HCT116 (cell line): ENCODE measurements around the gene POLA2. TPM values are rescaled to one million over a fixed set of nuclear protein-coding genes. Genes with fewer than 3 reads are reported as not detected.

Experiments used
- ATAC-seq: fragments of 200-7000 bp; cut with Tn5 transposase; 2 replicates; pipeline ENCODE4 v1.9.1; 2020; ENCODE audit warnings: mild to moderate bottlenecking, moderate library complexity
- BruUV-seq: library from RNA; stranded (reverse); fragments of 400-500 nt; replicated peaks from 2 replicates; lab custom pipeline; 2021; lab: Mats Ljungman, UMichigan
- CTCF ChIA-PET: fragments of 300-600 bp; sonication (Branson Sonifier 250); formaldehyde crosslinking; loops from one replicate; lab custom pipeline; 2021; ENCODE audit warnings: antibody characterized with exemption; lab: Charles Lee
- POLR2A ChIA-PET: fragments of 300-600, 350-600 bp; sonication (Branson Sonifier 250); formaldehyde crosslinking; loops from one replicate; lab custom pipeline; 2021; ENCODE audit warnings: antibody characterized with exemption; lab: Charles Lee
- RAD21 ChIA-PET, 2 experiments: fragments of 300-600 bp; sonication (Branson Sonifier 250); formaldehyde crosslinking; loops; one replicate each; lab custom pipeline; 2023; ENCODE audit warnings: low total read pairs in 2 of 2; ENCODE audit not compliant: uncharacterized antibody in 2 of 2, unreplicated experiment in 2 of 2, low non-redundant PET in 1 of 2; lab: Charles Lee
- DNase-seq: peaks from one replicate; pipeline ENCODE4 v3.0.0-alpha.2; 2010; ENCODE audit warnings: low read depth, low spot score
- H2AFZ ChIP-seq: fragments of 200-600 bp; shearing (Covaris generic), sonication (generic); 2 replicates; pipeline ENCODE4 v1.6.1; 2017; ENCODE audit warnings: low read depth, mixed run types, mixed read lengths, antibody characterized with exemption, low read length; ENCODE audit not compliant: poor library complexity, severe bottlenecking
- H3K27ac ChIP-seq: 2 replicates; pipeline ENCODE4 v1.5.1; 2012; ENCODE audit warnings: low read depth, low read length
- H3K27me3 ChIP-seq: fragments of 200-600 bp; sonication (generic); 2 replicates; pipeline ENCODE4 v1.6.1; 2016; ENCODE audit warnings: mixed run types, low read length, mixed read lengths; ENCODE audit not compliant: insufficient read depth
- H3K36me3 ChIP-seq, 2 experiments: fragments of 200-500 bp in 1 of 2; fragments of 200-600 bp in 1 of 2; sonication (Bioruptor generic) in 1 of 2; sonication (generic) in 1 of 2; 2 replicates each; pipeline versions ENCODE4 v1.5.1 to v1.6.1; 2014 to 2016; ENCODE audit warnings: low read length in 2 of 2, inconsistent platforms in 1 of 2, mixed read lengths in 1 of 2, mixed run types in 1 of 2; ENCODE audit not compliant: insufficient read depth in 2 of 2, control insufficient read depth in 1 of 2
- H3K4me1 ChIP-seq, 2 experiments: fragments of 200-600 bp in 1 of 2; sonication (generic) in 1 of 2; 2 replicates each; pipeline versions ENCODE4 v1.5.1 to v1.6.1; 2012 to 2017; ENCODE audit warnings: low read length in 2 of 2, inconsistent platforms in 1 of 2, mild to moderate bottlenecking in 1 of 2, mixed read lengths in 1 of 2, mixed run types in 1 of 2, moderate library complexity in 1 of 2; ENCODE audit not compliant: insufficient read depth in 2 of 2, control insufficient read depth in 1 of 2
- H3K4me2 ChIP-seq: fragments of 200-600 bp; sonication (generic); 2 replicates; pipeline ENCODE4 v1.6.1; 2017; ENCODE audit warnings: mixed run types, low read length, mixed read lengths
- H3K4me3 ChIP-seq, 2 experiments: fragments of 200-600 bp in 1 of 2; sonication (generic) in 1 of 2; replicated peaks in 1 of 2; 2 replicates each; pipeline ENCODE4 v1.5.1; 2011 to 2016; ENCODE audit warnings: low read length in 2 of 2, control low read depth in 1 of 2, low read depth in 1 of 2, mild to moderate bottlenecking in 1 of 2, mixed read lengths in 1 of 2, mixed run types in 1 of 2
- H3K79me2 ChIP-seq: fragments of 200-600 bp; sonication (generic); 2 replicates; pipeline ENCODE4 v1.6.1; 2017; ENCODE audit warnings: mild to moderate bottlenecking, mixed run types, low read length, moderate library complexity, mixed read lengths; ENCODE audit not compliant: insufficient read depth
- H3K9ac ChIP-seq: fragments of 200-600 bp; sonication (generic); 2 replicates; pipeline ENCODE4 v1.6.1; 2016; ENCODE audit warnings: low read length, mixed read lengths
- H3K9me2 ChIP-seq: fragments of 200-600 bp; sonication (generic), shearing (Covaris generic); 2 replicates; pipeline ENCODE4 v1.6.1; 2017; ENCODE audit warnings: mixed run types, mild to moderate bottlenecking, moderate library complexity; ENCODE audit not compliant: insufficient read depth
- H3K9me3 ChIP-seq, 2 experiments: fragments of 200-500 bp in 1 of 2; fragments of 200-600 bp in 1 of 2; sonication (Bioruptor generic) in 1 of 2; sonication (generic) in 1 of 2; 2 replicates each; pipeline ENCODE4 v1.6.1; 2014 to 2017; ENCODE audit warnings: low read length in 2 of 2, mixed read lengths in 2 of 2, inconsistent platforms in 1 of 2, low read depth in 1 of 2, mild to moderate bottlenecking in 1 of 2, mixed run types in 1 of 2, moderate library complexity in 1 of 2; ENCODE audit not compliant: control insufficient read depth in 1 of 2, insufficient read depth in 1 of 2
- H4K20me1 ChIP-seq: fragments of 200-600 bp; sonication (generic), shearing (Covaris generic); 2 replicates; pipeline ENCODE4 v1.6.1; 2017; ENCODE audit warnings: mixed run types, mild to moderate bottlenecking, moderate library complexity; ENCODE audit not compliant: insufficient read depth
- CEBPB ChIP-seq: IDR thresholded peaks from 2 replicates; pipeline ENCODE4 v1.6.1; 2012; ENCODE audit warnings: low read depth
- ELF1 ChIP-seq: IDR thresholded peaks from 2 replicates; pipeline ENCODE4 v1.6.1; 2012; ENCODE audit warnings: low read depth, borderline replicate concordance
- EZH2phosphoT487 ChIP-seq: fragments of 200-600 bp; IDR thresholded peaks from 2 replicates; pipeline ENCODE4 v1.6.1; 2018; ENCODE audit warnings: antibody characterized with exemption, borderline replicate concordance
- FOSL1 ChIP-seq: IDR thresholded peaks from 2 replicates; pipeline ENCODE4 v1.6.1; 2012; ENCODE audit warnings: low read depth
- JUND ChIP-seq: IDR thresholded peaks from 2 replicates; pipeline ENCODE4 v1.6.1; 2012
- MAX ChIP-seq: IDR thresholded peaks from 2 replicates; pipeline ENCODE4 v1.6.1; 2012
- RAD21 ChIP-seq: IDR thresholded peaks from 2 replicates; pipeline ENCODE4 v1.6.1; 2012; ENCODE audit warnings: low read depth, mild to moderate bottlenecking
- SIN3A ChIP-seq: IDR thresholded peaks from 2 replicates; pipeline ENCODE4 v1.6.1; 2012; ENCODE audit warnings: low read depth
- SP1 ChIP-seq: IDR thresholded peaks from 2 replicates; pipeline ENCODE4 v1.6.1; 2012; ENCODE audit warnings: low read depth
- SRF ChIP-seq: IDR thresholded peaks from 2 replicates; pipeline ENCODE4 v1.6.1; 2012; ENCODE audit warnings: low read depth
- ZFX ChIP-seq: fragments of 450-650 bp; IDR thresholded peaks from 2 replicates; pipeline ENCODE4 v1.6.1; 2017
- ZNF274 ChIP-seq: fragments of 200-500 bp; sonication (Bioruptor generic); IDR thresholded peaks from 2 replicates; pipeline ENCODE4 v1.6.1; 2014; ENCODE audit warnings: mild to moderate bottlenecking, low read depth, low read length, inconsistent platforms
- intact Hi-C: fragments of 100-400 bp; cut with micrococcal nuclease; formaldehyde crosslinking; loops from 2 replicates; pipeline ENCODE4 v1.10.0; 2022
- total RNA-seq: library from RNA; stranded (reverse); gene quantifications from one replicate; pipeline ENCODE4 v1.2.1, GENCODE V29; 2021; ENCODE audit not compliant: unreplicated experiment
- TF ChIP-seq, protein P1 (sequence below), 3 experiments: fragments of 200-600 bp in 1 of 3; sonication (generic) in 1 of 3; IDR thresholded peaks in 2 of 3; conservative IDR thresholded peaks in 1 of 3; 2 replicates each; pipeline ENCODE4 v1.5.1; 2012 to 2017; ENCODE audit warnings: low read depth in 2 of 3, low read length in 2 of 3, antibody characterized with exemption in 1 of 3, borderline replicate concordance in 1 of 3, control low read depth in 1 of 3, mild to moderate bottlenecking in 1 of 3, mixed read lengths in 1 of 3, mixed run types in 1 of 3, moderate library complexity in 1 of 3; ENCODE audit not compliant: insufficient read depth in 1 of 3
- TF ChIP-seq, protein P2 (sequence below): IDR thresholded peaks from 2 replicates; pipeline ENCODE4 v1.6.1; 2012; ENCODE audit warnings: low read depth

The POLA2 gene
- total RNA-seq, 1 experiment from 2014 or later: 20.0 TPM

DNA sequence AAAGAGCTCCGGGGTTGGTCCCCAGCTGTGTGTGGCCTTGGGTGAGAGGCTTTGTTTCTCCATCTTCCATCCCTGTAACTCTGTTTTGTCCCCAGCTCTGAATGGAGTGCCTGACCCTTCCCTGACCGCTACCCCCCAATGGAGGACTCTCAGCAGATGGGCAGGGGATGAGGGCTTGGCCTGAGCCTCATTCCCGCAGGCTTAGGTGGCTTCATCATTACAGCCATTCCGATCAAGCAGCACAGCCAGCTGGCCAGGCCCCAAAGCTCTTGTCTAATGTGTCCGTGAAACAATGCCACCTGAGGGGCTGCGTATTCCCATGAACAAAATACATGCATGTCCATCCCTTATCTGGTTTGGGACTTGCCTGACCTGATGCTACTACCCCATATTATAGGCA, 49.0 kb downstream of the POLA2 start:
- BruUV-seq: no TSS peak
- no peak overlapping the region for H3K4me2 ChIP-seq
- no peak for DNase-seq

More for the DNA sequence above, 49.0 kb downstream of the POLA2 start:
- Histone ChIP-seq H2AFZ (no peak overlapping the region), H3K36me3 (no peaks in the 10 kb centered on the region), H3K27ac (no peak overlapping the region), H3K4me3 (no peak overlapping the region), H3K9ac (no peak overlapping the region), H4K20me1 (no peaks in the 10 kb centered on the region), H3K79me2 (peaks cover 9% of the 10 kb centered on the region), H3K9me3 (no peaks in the 10 kb centered on the region), H3K4me1 (peaks cover 10 to 54% of the 10 kb centered on the region in 2 experiments), H3K27me3 (no peaks in the 10 kb centered on the region), H3K9me2 (no peaks in the 10 kb centered on the region)
- ChIA-PET RAD21 (no interaction called here), CTCF (interaction anchor here (0.6 to 1.0 kb wide), 2 partner anchors 19 to 32 kb away, joined by 3 read pairs; no protein-coding TSS in a partner anchor), POLR2A (interaction anchor here (0.6 kb wide), 1 partner anchor 36 kb away, joined by 3 read pairs; no protein-coding TSS in a partner anchor)
- intact Hi-C loops: no loop called here
- ATAC-seq: no peak
- TF ChIP-seq RAD21 (no peak), ZNF274 (no peak), EZH2phosphoT487 (no peak), SRF (no peak), JUND (no peak), SIN3A (no peak), MAX (no peak), CEBPB (no peak), ELF1 (no peak), FOSL1 (no peak), SP1 (no peak), ZFX (no peak)
- TF ChIP-seq, protein P1, sequence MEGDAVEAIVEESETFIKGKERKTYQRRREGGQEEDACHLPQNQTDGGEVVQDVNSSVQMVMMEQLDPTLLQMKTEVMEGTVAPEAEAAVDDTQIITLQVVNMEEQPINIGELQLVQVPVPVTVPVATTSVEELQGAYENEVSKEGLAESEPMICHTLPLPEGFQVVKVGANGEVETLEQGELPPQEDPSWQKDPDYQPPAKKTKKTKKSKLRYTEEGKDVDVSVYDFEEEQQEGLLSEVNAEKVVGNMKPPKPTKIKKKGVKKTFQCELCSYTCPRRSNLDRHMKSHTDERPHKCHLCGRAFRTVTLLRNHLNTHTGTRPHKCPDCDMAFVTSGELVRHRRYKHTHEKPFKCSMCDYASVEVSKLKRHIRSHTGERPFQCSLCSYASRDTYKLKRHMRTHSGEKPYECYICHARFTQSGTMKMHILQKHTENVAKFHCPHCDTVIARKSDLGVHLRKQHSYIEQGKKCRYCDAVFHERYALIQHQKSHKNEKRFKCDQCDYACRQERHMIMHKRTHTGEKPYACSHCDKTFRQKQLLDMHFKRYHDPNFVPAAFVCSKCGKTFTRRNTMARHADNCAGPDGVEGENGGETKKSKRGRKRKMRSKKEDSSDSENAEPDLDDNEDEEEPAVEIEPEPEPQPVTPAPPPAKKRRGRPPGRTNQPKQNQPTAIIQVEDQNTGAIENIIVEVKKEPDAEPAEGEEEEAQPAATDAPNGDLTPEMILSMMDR (IDR thresholded peaks at IDR 0.05 in 2 of 3, conservative IDR thresholded peaks at IDR 0.05 in 1 of 3; ENCODE audit: borderline replicate concordance in 1 of 3, insufficient read depth in 1 of 3, low read depth in 2 of 3, low read length in 2 of 3): no peak
- TF ChIP-seq, protein P2, sequence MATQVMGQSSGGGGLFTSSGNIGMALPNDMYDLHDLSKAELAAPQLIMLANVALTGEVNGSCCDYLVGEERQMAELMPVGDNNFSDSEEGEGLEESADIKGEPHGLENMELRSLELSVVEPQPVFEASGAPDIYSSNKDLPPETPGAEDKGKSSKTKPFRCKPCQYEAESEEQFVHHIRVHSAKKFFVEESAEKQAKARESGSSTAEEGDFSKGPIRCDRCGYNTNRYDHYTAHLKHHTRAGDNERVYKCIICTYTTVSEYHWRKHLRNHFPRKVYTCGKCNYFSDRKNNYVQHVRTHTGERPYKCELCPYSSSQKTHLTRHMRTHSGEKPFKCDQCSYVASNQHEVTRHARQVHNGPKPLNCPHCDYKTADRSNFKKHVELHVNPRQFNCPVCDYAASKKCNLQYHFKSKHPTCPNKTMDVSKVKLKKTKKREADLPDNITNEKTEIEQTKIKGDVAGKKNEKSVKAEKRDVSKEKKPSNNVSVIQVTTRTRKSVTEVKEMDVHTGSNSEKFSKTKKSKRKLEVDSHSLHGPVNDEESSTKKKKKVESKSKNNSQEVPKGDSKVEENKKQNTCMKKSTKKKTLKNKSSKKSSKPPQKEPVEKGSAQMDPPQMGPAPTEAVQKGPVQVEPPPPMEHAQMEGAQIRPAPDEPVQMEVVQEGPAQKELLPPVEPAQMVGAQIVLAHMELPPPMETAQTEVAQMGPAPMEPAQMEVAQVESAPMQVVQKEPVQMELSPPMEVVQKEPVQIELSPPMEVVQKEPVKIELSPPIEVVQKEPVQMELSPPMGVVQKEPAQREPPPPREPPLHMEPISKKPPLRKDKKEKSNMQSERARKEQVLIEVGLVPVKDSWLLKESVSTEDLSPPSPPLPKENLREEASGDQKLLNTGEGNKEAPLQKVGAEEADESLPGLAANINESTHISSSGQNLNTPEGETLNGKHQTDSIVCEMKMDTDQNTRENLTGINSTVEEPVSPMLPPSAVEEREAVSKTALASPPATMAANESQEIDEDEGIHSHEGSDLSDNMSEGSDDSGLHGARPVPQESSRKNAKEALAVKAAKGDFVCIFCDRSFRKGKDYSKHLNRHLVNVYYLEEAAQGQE: no peak
